ENCODE results near the gene WDR70.

- TF ChIP-seq, protein P1, sequence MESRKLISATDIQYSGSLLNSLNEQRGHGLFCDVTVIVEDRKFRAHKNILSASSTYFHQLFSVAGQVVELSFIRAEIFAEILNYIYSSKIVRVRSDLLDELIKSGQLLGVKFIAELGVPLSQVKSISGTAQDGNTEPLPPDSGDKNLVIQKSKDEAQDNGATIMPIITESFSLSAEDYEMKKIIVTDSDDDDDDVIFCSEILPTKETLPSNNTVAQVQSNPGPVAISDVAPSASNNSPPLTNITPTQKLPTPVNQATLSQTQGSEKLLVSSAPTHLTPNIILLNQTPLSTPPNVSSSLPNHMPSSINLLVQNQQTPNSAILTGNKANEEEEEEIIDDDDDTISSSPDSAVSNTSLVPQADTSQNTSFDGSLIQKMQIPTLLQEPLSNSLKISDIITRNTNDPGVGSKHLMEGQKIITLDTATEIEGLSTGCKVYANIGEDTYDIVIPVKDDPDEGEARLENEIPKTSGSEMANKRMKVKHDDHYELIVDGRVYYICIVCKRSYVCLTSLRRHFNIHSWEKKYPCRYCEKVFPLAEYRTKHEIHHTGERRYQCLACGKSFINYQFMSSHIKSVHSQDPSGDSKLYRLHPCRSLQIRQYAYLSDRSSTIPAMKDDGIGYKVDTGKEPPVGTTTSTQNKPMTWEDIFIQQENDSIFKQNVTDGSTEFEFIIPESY (IDR thresholded peaks at IDR 0.05), result no peak
- TF ChIP-seq, protein P2, sequence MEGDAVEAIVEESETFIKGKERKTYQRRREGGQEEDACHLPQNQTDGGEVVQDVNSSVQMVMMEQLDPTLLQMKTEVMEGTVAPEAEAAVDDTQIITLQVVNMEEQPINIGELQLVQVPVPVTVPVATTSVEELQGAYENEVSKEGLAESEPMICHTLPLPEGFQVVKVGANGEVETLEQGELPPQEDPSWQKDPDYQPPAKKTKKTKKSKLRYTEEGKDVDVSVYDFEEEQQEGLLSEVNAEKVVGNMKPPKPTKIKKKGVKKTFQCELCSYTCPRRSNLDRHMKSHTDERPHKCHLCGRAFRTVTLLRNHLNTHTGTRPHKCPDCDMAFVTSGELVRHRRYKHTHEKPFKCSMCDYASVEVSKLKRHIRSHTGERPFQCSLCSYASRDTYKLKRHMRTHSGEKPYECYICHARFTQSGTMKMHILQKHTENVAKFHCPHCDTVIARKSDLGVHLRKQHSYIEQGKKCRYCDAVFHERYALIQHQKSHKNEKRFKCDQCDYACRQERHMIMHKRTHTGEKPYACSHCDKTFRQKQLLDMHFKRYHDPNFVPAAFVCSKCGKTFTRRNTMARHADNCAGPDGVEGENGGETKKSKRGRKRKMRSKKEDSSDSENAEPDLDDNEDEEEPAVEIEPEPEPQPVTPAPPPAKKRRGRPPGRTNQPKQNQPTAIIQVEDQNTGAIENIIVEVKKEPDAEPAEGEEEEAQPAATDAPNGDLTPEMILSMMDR (IDR thresholded peaks at IDR 0.05; ENCODE audit: low read depth, low read length, missing input control), result no peak
- no peak for TF ChIP-seq TAF1 (conservative IDR thresholded peaks at IDR 0.05)
- TF ChIP-seq, protein P3, sequence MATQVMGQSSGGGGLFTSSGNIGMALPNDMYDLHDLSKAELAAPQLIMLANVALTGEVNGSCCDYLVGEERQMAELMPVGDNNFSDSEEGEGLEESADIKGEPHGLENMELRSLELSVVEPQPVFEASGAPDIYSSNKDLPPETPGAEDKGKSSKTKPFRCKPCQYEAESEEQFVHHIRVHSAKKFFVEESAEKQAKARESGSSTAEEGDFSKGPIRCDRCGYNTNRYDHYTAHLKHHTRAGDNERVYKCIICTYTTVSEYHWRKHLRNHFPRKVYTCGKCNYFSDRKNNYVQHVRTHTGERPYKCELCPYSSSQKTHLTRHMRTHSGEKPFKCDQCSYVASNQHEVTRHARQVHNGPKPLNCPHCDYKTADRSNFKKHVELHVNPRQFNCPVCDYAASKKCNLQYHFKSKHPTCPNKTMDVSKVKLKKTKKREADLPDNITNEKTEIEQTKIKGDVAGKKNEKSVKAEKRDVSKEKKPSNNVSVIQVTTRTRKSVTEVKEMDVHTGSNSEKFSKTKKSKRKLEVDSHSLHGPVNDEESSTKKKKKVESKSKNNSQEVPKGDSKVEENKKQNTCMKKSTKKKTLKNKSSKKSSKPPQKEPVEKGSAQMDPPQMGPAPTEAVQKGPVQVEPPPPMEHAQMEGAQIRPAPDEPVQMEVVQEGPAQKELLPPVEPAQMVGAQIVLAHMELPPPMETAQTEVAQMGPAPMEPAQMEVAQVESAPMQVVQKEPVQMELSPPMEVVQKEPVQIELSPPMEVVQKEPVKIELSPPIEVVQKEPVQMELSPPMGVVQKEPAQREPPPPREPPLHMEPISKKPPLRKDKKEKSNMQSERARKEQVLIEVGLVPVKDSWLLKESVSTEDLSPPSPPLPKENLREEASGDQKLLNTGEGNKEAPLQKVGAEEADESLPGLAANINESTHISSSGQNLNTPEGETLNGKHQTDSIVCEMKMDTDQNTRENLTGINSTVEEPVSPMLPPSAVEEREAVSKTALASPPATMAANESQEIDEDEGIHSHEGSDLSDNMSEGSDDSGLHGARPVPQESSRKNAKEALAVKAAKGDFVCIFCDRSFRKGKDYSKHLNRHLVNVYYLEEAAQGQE (IDR thresholded peaks at IDR 0.05), result no peak
Observed at GRCh38 chr5:37701868-37702267, 322.8 kb downstream of the WDR70 start.

Data from liver (tissue), 3 donors.